MCF 10A (cell line): ENCODE measurements around the gene NEK11. TPM values are rescaled to one million over a fixed set of nuclear protein-coding genes. Genes with fewer than 3 reads are reported as not detected.

ENCODE experiments used
- BruUV-seq: library from RNA; stranded (reverse); fragments of 400-500 nt; replicated peaks from 2 replicates; lab custom pipeline; 2021; lab: Mats Ljungman, UMichigan
- CTCF ChIA-PET: fragments of 300-600 bp; sonication (Branson Sonifier 250); formaldehyde crosslinking; extraction: SDS; loops from one replicate; lab custom pipeline; 2021; ENCODE audit warnings: antibody characterized with exemption, inconsistent platforms; lab: Yijun Ruan, JAX
- POLR2A ChIA-PET: fragments of 300-600, 350-650 bp; sonication (Branson Sonifier 250); formaldehyde crosslinking; extraction: SDS; loops from one replicate; lab custom pipeline; 2020; ENCODE audit warnings: antibody characterized with exemption, inconsistent platforms; lab: Yijun Ruan, JAX
- DNase-seq: peaks from one replicate; pipeline ENCODE4 v3.0.0-alpha.2; 2018; ENCODE audit not compliant: unreplicated experiment
- H3K27ac Mint-ChIP-seq: one replicate; pipeline ENCODE4 v1.8.0; 2022; ENCODE audit warnings: mild to moderate bottlenecking, low read depth, mixed read lengths; ENCODE audit not compliant: unreplicated experiment
- H3K27me3 Mint-ChIP-seq: one replicate; pipeline ENCODE4 v1.8.0; 2022; ENCODE audit warnings: mixed read lengths; ENCODE audit not compliant: insufficient read depth, unreplicated experiment
- H3K36me3 Mint-ChIP-seq: one replicate; pipeline ENCODE4 v1.8.0; 2022; ENCODE audit warnings: mild to moderate bottlenecking, moderate library complexity, mixed read lengths; ENCODE audit not compliant: insufficient read depth, unreplicated experiment
- H3K4me1 Mint-ChIP-seq: one replicate; pipeline ENCODE4 v1.8.0; 2022; ENCODE audit warnings: mixed read lengths; ENCODE audit not compliant: insufficient read depth, unreplicated experiment
- H3K4me3 Mint-ChIP-seq: one replicate; pipeline ENCODE4 v1.8.0; 2022; ENCODE audit warnings: mild to moderate bottlenecking, moderate library complexity, mixed read lengths; ENCODE audit not compliant: unreplicated experiment
- H3K9me3 Mint-ChIP-seq: one replicate; pipeline ENCODE4 v1.8.0; 2022; ENCODE audit warnings: mixed read lengths; ENCODE audit not compliant: unreplicated experiment
- intact Hi-C: fragments of 100-400 bp; cut with micrococcal nuclease; formaldehyde crosslinking; loops from 2 replicates; pipeline ENCODE4 v1.14.1; 2022
- total RNA-seq: library from RNA; stranded (reverse); gene quantifications from 2 replicates; pipeline ENCODE4 v1.2.3, GENCODE V29; 2022
- TF ChIP-seq, protein P1 (sequence below): fragments of 200-600 bp; IDR thresholded peaks from one replicate; pipeline ENCODE4 v1.8.0; 2022; ENCODE audit warnings: antibody characterized with exemption, mild to moderate bottlenecking; ENCODE audit not compliant: unreplicated experiment

NEK11 gene
- total RNA-seq, 1 experiment from 2014 or later, result 6.9 TPM

- Mint-ChIP-seq H3K27me3 (no peaks in the 10 kb centered on the region), H3K9me3 (peaks cover 7% of the 10 kb centered on the region), H3K4me3 (no peak overlapping the region), H3K36me3 (peaks cover 4% of the 10 kb centered on the region), H3K4me1 (no peaks in the 10 kb centered on the region), H3K27ac (no peak overlapping the region)
- ChIA-PET CTCF (no interaction called here), POLR2A (no interaction called here)
- TF ChIP-seq, protein P1, sequence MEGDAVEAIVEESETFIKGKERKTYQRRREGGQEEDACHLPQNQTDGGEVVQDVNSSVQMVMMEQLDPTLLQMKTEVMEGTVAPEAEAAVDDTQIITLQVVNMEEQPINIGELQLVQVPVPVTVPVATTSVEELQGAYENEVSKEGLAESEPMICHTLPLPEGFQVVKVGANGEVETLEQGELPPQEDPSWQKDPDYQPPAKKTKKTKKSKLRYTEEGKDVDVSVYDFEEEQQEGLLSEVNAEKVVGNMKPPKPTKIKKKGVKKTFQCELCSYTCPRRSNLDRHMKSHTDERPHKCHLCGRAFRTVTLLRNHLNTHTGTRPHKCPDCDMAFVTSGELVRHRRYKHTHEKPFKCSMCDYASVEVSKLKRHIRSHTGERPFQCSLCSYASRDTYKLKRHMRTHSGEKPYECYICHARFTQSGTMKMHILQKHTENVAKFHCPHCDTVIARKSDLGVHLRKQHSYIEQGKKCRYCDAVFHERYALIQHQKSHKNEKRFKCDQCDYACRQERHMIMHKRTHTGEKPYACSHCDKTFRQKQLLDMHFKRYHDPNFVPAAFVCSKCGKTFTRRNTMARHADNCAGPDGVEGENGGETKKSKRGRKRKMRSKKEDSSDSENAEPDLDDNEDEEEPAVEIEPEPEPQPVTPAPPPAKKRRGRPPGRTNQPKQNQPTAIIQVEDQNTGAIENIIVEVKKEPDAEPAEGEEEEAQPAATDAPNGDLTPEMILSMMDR, result no peak
- no TSS peak for BruUV-seq
- no peak for DNase-seq
- intact Hi-C loops, result no loop called here
Observed at GRCh38 chr3:131361464-131362421, 335.1 kb downstream of the NEK11 start.

DNA sequence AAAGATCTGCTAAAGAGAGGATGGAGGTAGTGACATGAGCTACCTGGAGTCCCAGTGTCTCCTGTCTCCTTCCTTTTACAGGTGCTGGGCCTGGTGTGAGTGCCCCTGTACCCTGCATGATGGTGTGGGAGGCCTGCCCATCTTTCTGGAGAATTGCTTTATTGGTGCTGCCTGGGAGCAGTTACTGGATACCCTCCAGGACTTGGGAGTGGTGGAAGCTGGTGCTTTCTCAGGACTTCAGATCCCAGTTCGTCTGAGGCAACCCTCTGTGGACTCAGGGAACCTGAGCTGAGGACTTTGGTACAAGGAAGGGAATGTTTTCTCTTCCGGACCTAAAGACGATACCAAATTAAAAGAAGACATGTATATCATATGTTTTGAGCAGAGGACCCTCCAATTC lies 336.6 kb downstream of the NEK11 start:
- Mint-ChIP-seq H3K4me3 (no peak overlapping the region), H3K36me3 (peaks cover 4% of the 10 kb centered on the region), H3K27me3 (no peaks in the 10 kb centered on the region), H3K9me3 (peaks cover 7% of the 10 kb centered on the region), H3K27ac (no peak overlapping the region), H3K4me1 (no peaks in the 10 kb centered on the region)
- BruUV-seq, result no TSS peak
- ChIA-PET POLR2A (no interaction called here), CTCF (no interaction called here)
- DNase-seq, result no peak
- intact Hi-C loops, result no loop called here
- TF ChIP-seq, protein P1, result no peak

- no peaks in the 10 kb centered on the region for H3K27me3 Mint-ChIP-seq
- BruUV-seq, result no TSS peak
- H3K36me3 Mint-ChIP-seq, result no peaks in the 10 kb centered on the region
- ChIA-PET POLR2A (no interaction called here), CTCF (no interaction called here)
- DNase-seq, result no peak
- H3K4me1 Mint-ChIP-seq, result no peaks in the 10 kb centered on the region
- H3K4me3 Mint-ChIP-seq, result no peak overlapping the region
- intact Hi-C loops, result no loop called here
- TF ChIP-seq, protein P1, result no peak
- no peaks in the 10 kb centered on the region for H3K9me3 Mint-ChIP-seq
- no peak overlapping the region for H3K27ac Mint-ChIP-seq
Observed at GRCh38 chr3:131370935-131371687, 344.4 kb downstream of the NEK11 start.

- DNase-seq, result no peak
- intact Hi-C loops, result no loop called here
- Mint-ChIP-seq H3K27me3 (no peaks in the 10 kb centered on the region), H3K36me3 (no peaks in the 10 kb centered on the region), H3K9me3 (no peaks in the 10 kb centered on the region), H3K27ac (no peak overlapping the region), H3K4me3 (no peak overlapping the region), H3K4me1 (no peaks in the 10 kb centered on the region)
- TF ChIP-seq, protein P1, result no peak
- BruUV-seq, result no TSS peak
- ChIA-PET POLR2A (no interaction called here), CTCF (no interaction called here)
Observed at GRCh38 chr3:131371688-131372066, 345.0 kb downstream of the NEK11 start.
